KMS-11 (cell line): ENCODE measurements around the gene NRDC.

Source experiments
- H2AFZ ChIP-seq: fragments of 200-600 bp; sonication (generic); 2 replicates; pipeline ENCODE4 v1.6.1; 2016; ENCODE audit warnings: antibody characterized with exemption, mixed run types, low read depth
- H3K27ac ChIP-seq: fragments of 200-600 bp; sonication (generic); 2 replicates; pipeline ENCODE4 v1.6.1; 2016; ENCODE audit warnings: mild to moderate bottlenecking, mixed run types
- H3K27me3 ChIP-seq: fragments of 200-600 bp; sonication (generic); 2 replicates; pipeline ENCODE4 v1.6.1; 2017; ENCODE audit warnings: mild to moderate bottlenecking, low read depth, mixed run types, moderate library complexity; ENCODE audit not compliant: insufficient read depth
- H3K36me3 ChIP-seq: fragments of 200-600 bp; sonication (generic); 2 replicates; pipeline ENCODE4 v1.6.1; 2017; ENCODE audit warnings: mild to moderate bottlenecking, mixed run types; ENCODE audit not compliant: insufficient read depth
- H3K4me1 ChIP-seq: fragments of 200-600 bp; sonication (generic); 2 replicates; pipeline ENCODE4 v1.6.1; 2016; ENCODE audit warnings: mild to moderate bottlenecking, low read depth, mixed run types; ENCODE audit not compliant: poor library complexity, severe bottlenecking
- H3K4me2 ChIP-seq: fragments of 200-600 bp; sonication (generic); 2 replicates; pipeline ENCODE4 v1.7.0; 2016; ENCODE audit warnings: mild to moderate bottlenecking, mixed run types
- H3K4me3 ChIP-seq: fragments of 200-600 bp; sonication (generic); IDR thresholded peaks from 2 replicates; pipeline ENCODE4 v1.6.1; 2017; ENCODE audit warnings: low read depth, low read length, mixed read lengths; ENCODE audit not compliant: insufficient read depth
- H3K79me2 ChIP-seq: fragments of 200-600 bp; sonication (generic); 2 replicates; pipeline ENCODE4 v1.6.1; 2016; ENCODE audit warnings: low read depth, mixed run types; ENCODE audit not compliant: insufficient read depth
- H3K9ac ChIP-seq: fragments of 200-600 bp; sonication (generic); 2 replicates; pipeline ENCODE4 v1.6.1; 2016; ENCODE audit warnings: mild to moderate bottlenecking, mixed run types
- H4K20me1 ChIP-seq: fragments of 200-600 bp; sonication (generic); 2 replicates; pipeline ENCODE4 v1.6.1; 2016; ENCODE audit warnings: mild to moderate bottlenecking, mixed run types; ENCODE audit not compliant: insufficient read depth
- TF ChIP-seq, protein P1 (sequence below): fragments of 200-600 bp; sonication (generic); conservative IDR thresholded peaks from 2 replicates; pipeline ENCODE4 v1.6.1; 2017; ENCODE audit warnings: low read depth, mild to moderate bottlenecking, antibody characterized with exemption, low read length, moderate library complexity, mixed read lengths

NRDC gene

DNA sequence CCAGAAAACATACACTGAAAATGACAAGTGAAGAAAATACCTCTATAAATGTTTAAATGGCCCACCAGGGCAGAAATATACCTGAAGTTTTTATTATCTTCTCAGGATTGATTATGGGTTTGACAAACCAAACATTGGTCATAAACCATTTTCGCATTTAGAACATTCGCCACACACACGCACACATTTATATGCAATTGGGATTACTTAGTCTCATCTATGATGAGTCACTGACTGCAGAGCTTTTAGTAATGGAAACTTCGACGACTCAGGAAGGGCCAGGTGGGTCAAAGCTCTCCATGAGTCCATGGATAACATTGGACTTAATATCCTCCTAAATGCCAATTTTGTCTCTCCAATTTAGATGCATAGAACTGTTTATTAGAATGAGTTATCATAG lies 16.9 kb downstream of the NRDC start:
- Histone ChIP-seq H3K27me3 (no peaks in the 10 kb centered on the region), H3K9ac (no peak overlapping the region), H3K79me2 (peaks cover 77% of the 10 kb centered on the region), H3K4me1 (peaks cover 61% of the 10 kb centered on the region), H3K4me2 (no peak overlapping the region), H2AFZ (no peak overlapping the region), H3K27ac (no peak overlapping the region), H3K36me3 (no peaks in the 10 kb centered on the region; the same call in 1 of the 2 replicates), H3K4me3 (no peak overlapping the region), H4K20me1 (peaks cover 16% of the 10 kb centered on the region; the same call in 1 of the 2 replicates)
- TF ChIP-seq, protein P1, sequence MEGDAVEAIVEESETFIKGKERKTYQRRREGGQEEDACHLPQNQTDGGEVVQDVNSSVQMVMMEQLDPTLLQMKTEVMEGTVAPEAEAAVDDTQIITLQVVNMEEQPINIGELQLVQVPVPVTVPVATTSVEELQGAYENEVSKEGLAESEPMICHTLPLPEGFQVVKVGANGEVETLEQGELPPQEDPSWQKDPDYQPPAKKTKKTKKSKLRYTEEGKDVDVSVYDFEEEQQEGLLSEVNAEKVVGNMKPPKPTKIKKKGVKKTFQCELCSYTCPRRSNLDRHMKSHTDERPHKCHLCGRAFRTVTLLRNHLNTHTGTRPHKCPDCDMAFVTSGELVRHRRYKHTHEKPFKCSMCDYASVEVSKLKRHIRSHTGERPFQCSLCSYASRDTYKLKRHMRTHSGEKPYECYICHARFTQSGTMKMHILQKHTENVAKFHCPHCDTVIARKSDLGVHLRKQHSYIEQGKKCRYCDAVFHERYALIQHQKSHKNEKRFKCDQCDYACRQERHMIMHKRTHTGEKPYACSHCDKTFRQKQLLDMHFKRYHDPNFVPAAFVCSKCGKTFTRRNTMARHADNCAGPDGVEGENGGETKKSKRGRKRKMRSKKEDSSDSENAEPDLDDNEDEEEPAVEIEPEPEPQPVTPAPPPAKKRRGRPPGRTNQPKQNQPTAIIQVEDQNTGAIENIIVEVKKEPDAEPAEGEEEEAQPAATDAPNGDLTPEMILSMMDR = no peak

DNA sequence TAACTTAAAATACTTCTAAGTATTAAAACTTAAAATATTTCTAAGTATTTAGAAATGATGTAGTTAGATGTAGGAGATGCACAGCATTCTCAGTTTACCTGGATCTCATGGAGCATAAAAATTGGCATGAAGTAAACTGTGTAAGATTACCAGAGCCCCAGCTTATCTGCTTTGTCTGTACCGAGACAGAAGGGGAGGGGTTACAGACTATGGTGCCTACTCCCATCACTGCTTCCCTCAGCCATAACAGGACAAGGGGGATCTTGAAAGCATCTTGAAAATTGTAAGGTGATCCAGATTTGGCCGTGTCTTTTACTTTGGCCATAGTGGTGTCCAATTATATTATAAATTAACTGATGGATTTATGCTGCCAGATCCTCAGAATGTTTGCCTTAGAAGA lies 18.8 kb downstream of the NRDC start:
- Histone ChIP-seq H2AFZ (no peak overlapping the region), H3K4me1 (peaks cover 49% of the 10 kb centered on the region), H3K9ac (no peak overlapping the region), H3K27me3 (no peaks in the 10 kb centered on the region), H3K4me3 (no peak overlapping the region), H3K4me2 (no peak overlapping the region), H3K27ac (no peak overlapping the region), H3K79me2 (peaks cover 65% of the 10 kb centered on the region), H3K36me3 (peaks cover 4% of the 10 kb centered on the region; the same call in 1 of the 2 replicates), H4K20me1 (peaks cover 16% of the 10 kb centered on the region; the same call in 1 of the 2 replicates)
- TF ChIP-seq, protein P1 = no peak

DNA sequence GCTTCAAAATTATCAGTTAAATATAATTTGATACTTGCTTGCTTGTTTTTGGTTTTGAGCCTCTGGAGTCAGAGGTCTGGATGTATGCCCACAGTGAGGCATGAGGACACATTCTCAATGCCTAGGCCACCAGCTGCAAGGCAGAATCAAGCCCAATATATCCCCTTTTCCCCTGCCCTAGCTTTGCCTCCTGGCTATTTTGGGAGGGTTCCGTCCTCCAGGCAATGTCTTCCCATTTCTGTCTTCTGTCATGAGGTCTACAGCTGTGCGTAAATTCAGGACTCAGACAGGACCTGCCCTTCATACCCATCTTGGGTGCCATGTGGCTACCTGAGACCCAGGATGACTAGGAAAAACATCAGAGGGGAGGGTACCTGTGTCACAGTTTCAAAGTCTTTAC lies 19.2 kb downstream of the NRDC start:
- Histone ChIP-seq H3K36me3 (peaks cover 4% of the 10 kb centered on the region; the same call in 1 of the 2 replicates), H3K27me3 (no peaks in the 10 kb centered on the region), H4K20me1 (peaks cover 13% of the 10 kb centered on the region; the same call in 1 of the 2 replicates), H3K79me2 (peaks cover 62% of the 10 kb centered on the region), H3K4me2 (no peak overlapping the region), H3K4me3 (no peak overlapping the region), H3K4me1 (peaks cover 45% of the 10 kb centered on the region), H3K9ac (no peak overlapping the region), H2AFZ (no peak overlapping the region), H3K27ac (no peak overlapping the region)
- TF ChIP-seq, protein P1 = no peak

DNA sequence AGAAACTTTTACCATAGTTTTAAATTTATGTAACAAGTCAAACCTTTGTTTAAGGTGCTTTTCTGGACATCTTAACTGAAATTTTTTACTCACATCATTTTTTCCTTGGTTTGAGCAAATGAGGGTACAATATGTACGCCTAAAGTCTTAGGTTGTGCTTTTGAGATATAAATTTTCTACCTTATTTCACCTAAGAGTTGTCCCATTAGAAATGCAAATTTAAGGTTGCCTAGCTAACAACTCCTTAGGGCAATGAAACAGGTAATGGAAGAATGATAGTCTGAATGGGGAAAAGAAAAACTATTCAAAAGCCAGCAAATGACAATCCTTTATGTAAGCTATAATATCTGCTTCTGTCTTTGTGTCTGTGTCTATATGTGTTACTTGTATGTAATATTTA lies 19.6 kb downstream of the NRDC start:
- no peak overlapping the region for H3K4me3 ChIP-seq
- H2AFZ ChIP-seq = no peak overlapping the region
- H3K27ac ChIP-seq = no peak overlapping the region
- H3K27me3 ChIP-seq = no peaks in the 10 kb centered on the region
- H3K36me3 ChIP-seq = peaks cover 4% of the 10 kb centered on the region; the same call in 1 of the 2 replicates
- H3K9ac ChIP-seq = no peak overlapping the region
- no peak overlapping the region for H3K4me2 ChIP-seq
- TF ChIP-seq, protein P1 = no peak
- H3K4me1 ChIP-seq = peaks cover 40% of the 10 kb centered on the region
- H3K79me2 ChIP-seq = peaks cover 57% of the 10 kb centered on the region
- peaks cover 9% of the 10 kb centered on the region; the same call in 1 of the 2 replicates for H4K20me1 ChIP-seq
